ENCODE results near the gene MYEOV.

MYEOV gene

DNA sequence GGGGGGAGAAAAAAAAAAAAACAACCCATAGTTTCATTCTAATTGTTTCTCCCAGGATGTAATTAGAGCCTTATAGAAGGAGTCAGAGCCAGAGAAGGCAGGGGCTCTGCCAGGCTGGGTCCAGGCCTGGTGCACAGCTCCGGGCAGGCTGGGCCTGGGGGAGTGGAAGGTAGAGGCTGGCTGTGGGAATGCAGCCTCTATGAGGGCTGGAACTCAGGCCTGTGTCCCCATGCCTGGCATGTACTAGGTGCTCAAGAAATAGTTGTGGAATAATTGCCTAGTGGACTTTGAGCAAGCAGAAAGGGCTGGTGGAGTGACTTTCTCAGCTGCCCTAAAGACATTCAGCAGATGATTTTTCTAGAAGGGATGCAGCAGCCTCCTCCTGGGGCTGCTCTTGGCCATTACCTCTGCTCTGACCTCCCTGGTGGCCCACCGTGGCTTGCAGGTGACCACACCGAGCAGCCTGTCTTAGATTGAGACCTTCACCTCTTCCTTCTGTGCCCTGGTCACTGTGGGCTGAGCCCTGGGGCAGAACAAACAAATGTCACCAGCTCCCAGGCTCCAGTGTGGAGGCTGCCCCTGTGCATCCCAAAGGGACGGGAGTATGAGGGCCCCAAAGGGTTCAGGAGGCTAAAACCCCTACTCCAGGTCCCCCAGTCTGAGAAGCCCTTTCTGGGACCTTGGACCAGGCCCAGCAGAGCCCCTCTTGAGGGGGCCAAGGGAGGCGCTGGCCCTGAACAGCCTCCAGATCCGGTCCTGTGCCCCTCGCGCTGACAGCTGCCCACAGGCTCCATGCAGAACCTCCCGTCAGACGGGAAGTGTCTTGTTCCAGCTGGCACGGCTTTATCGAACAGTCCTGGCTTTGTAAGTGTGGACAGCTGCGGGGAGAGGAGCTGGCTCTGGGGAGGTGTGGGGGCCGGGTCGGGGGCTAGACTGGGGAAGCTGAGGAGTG lies 18.8 kb downstream of the MYEOV start:
- no peak overlapping the region for H3K9ac ChIP-seq (ENCODE audit: low read length)
- no peak overlapping the region for H3K27ac ChIP-seq (ENCODE audit: low read length)
- no peak for DNase-seq
- no peak overlapping the region for H3K4me2 ChIP-seq (ENCODE audit: low read depth, low read length)
- H3K27me3 ChIP-seq (replicated peaks; ENCODE audit: insufficient read depth, low read length), result no peaks in the 10 kb centered on the region
- H3K36me3 ChIP-seq (replicated peaks; ENCODE audit: insufficient read depth, low read length), result no peaks in the 10 kb centered on the region
- no peak overlapping the region for H2AFZ ChIP-seq (ENCODE audit: low read length)
- H3K9me2 ChIP-seq (replicated peaks; ENCODE audit: insufficient read depth, low read length), result no peaks in the 10 kb centered on the region
- H3F3A ChIP-seq (ENCODE audit: insufficient read depth, low read length), result no peaks in the 10 kb centered on the region
- H3K79me2 ChIP-seq (ENCODE audit: low read length), result peaks cover 62% of the 10 kb centered on the region
- no peaks in the 10 kb centered on the region for H3K9me3 ChIP-seq (replicated peaks; ENCODE audit: insufficient read depth, low read length)
- H3K4me3 ChIP-seq (ENCODE audit: low read length), result no peak overlapping the region
- TF ChIP-seq EZH2 (optimal IDR thresholded peaks at IDR 0.05; ENCODE audit: low read depth, low read length) (no peak), EZH2phosphoT487 (IDR thresholded peaks at IDR 0.05; ENCODE audit: low read length) (no peak)
- TF ChIP-seq, protein P1, sequence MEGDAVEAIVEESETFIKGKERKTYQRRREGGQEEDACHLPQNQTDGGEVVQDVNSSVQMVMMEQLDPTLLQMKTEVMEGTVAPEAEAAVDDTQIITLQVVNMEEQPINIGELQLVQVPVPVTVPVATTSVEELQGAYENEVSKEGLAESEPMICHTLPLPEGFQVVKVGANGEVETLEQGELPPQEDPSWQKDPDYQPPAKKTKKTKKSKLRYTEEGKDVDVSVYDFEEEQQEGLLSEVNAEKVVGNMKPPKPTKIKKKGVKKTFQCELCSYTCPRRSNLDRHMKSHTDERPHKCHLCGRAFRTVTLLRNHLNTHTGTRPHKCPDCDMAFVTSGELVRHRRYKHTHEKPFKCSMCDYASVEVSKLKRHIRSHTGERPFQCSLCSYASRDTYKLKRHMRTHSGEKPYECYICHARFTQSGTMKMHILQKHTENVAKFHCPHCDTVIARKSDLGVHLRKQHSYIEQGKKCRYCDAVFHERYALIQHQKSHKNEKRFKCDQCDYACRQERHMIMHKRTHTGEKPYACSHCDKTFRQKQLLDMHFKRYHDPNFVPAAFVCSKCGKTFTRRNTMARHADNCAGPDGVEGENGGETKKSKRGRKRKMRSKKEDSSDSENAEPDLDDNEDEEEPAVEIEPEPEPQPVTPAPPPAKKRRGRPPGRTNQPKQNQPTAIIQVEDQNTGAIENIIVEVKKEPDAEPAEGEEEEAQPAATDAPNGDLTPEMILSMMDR (IDR thresholded peaks at IDR 0.05; ENCODE audit: low read length), result no peak
- no peaks in the 10 kb centered on the region for H3K4me1 ChIP-seq (ENCODE audit: low read length)
- no peaks in the 10 kb centered on the region for H4K20me1 ChIP-seq (ENCODE audit: insufficient read depth, low read length)

DNA sequence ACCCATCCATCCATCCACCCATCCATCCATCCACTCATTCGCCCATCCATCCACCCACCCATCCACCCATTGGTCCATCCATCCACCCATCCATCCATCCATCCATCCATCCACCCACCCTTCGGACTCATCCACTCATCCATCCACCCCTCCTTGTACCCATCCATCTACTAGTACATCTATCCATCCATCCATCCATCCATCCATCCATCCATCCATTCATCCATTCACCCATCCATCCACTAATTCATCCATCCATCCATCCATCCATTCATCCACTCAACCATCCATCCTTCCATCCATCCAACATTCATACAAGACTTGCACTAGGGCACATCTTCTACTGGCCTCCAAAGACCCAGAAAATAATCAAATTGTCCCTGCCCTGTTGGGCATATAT lies 20.0 kb downstream of the MYEOV start:
- peaks cover 66% of the 10 kb centered on the region for H3K79me2 ChIP-seq (ENCODE audit: low read length)
- no peaks in the 10 kb centered on the region for H3K36me3 ChIP-seq (replicated peaks; ENCODE audit: insufficient read depth, low read length)

DNA sequence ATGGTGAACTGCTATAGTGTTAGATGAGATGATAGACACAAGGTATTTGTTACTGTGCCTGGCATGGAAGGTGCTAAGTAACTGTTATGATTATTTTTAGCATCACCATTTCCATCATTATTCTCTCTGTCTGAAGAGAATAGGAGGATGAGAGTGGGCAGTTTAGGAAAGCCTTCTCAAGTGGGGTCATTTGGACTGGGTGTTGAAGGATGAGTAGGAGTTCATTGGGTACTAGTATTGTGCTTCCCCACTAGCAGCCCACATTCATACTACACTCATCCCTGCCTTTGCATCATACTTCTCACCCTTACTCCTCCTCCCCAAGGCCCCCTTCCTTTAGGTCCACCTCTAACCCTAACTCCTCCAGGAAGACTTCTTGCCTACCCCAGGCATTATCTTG lies 20.6 kb downstream of the MYEOV start:
- TF ChIP-seq EZH2 (optimal IDR thresholded peaks at IDR 0.05; ENCODE audit: low read depth, low read length), result no peak
- TF ChIP-seq, protein P1 (IDR thresholded peaks at IDR 0.05; ENCODE audit: low read length), result no peak
- TF ChIP-seq EZH2phosphoT487 (IDR thresholded peaks at IDR 0.05; ENCODE audit: low read length), result no peak
- Histone ChIP-seq H3K9ac (ENCODE audit: low read length) (no peak overlapping the region), H3K27me3 (replicated peaks; ENCODE audit: insufficient read depth, low read length) (no peaks in the 10 kb centered on the region), H3K4me2 (ENCODE audit: low read depth, low read length) (no peak overlapping the region), H3F3A (ENCODE audit: insufficient read depth, low read length) (no peaks in the 10 kb centered on the region), H3K79me2 (ENCODE audit: low read length) (peaks cover 66% of the 10 kb centered on the region), H3K4me3 (ENCODE audit: low read length) (no peak overlapping the region), H4K20me1 (ENCODE audit: insufficient read depth, low read length) (no peaks in the 10 kb centered on the region), H3K9me2 (replicated peaks; ENCODE audit: insufficient read depth, low read length) (no peaks in the 10 kb centered on the region), H3K4me1 (ENCODE audit: low read length) (no peaks in the 10 kb centered on the region), H3K9me3 (replicated peaks; ENCODE audit: insufficient read depth, low read length) (no peaks in the 10 kb centered on the region), H3K27ac (ENCODE audit: low read length) (no peak overlapping the region), H3K36me3 (replicated peaks; ENCODE audit: insufficient read depth, low read length) (no peaks in the 10 kb centered on the region), H2AFZ (ENCODE audit: low read length) (no peak overlapping the region)
- DNase-seq, result no peak

More for the DNA sequence above, 20.0 kb downstream of the MYEOV start:
- no peaks in the 10 kb centered on the region for H3K9me3 ChIP-seq (replicated peaks; ENCODE audit: insufficient read depth, low read length)
- DNase-seq, result no peak
- no peak overlapping the region for H3K9ac ChIP-seq (ENCODE audit: low read length)
- no peak overlapping the region for H3K27ac ChIP-seq (ENCODE audit: low read length)
- no peaks in the 10 kb centered on the region for H3K27me3 ChIP-seq (replicated peaks; ENCODE audit: insufficient read depth, low read length)
- H3K9me2 ChIP-seq (replicated peaks; ENCODE audit: insufficient read depth, low read length), result no peaks in the 10 kb centered on the region
- H3F3A ChIP-seq (ENCODE audit: insufficient read depth, low read length), result no peaks in the 10 kb centered on the region
- H3K4me2 ChIP-seq (ENCODE audit: low read depth, low read length), result no peak overlapping the region
- no peak overlapping the region for H3K4me3 ChIP-seq (ENCODE audit: low read length)
- no peaks in the 10 kb centered on the region for H3K4me1 ChIP-seq (ENCODE audit: low read length)
- no peak overlapping the region for H2AFZ ChIP-seq (ENCODE audit: low read length)
- H4K20me1 ChIP-seq (ENCODE audit: insufficient read depth, low read length), result no peaks in the 10 kb centered on the region
- TF ChIP-seq, protein P1 (IDR thresholded peaks at IDR 0.05; ENCODE audit: low read length), result no peak
- TF ChIP-seq EZH2 (optimal IDR thresholded peaks at IDR 0.05; ENCODE audit: low read depth, low read length) (no peak), EZH2phosphoT487 (IDR thresholded peaks at IDR 0.05; ENCODE audit: low read length) (no peak)
